Stimulated activated CD4-positive, alpha-beta T cell treated with anti-CD3 and anti-CD28 coated beads, TNF-alpha, amount 100 ng/mL, for 1 hour (primary cell): Measurements from ENCODE around the gene HDAC10.
"Not testable (repeated sequence)": the region's sequence is repeated elsewhere in the genome, so short reads cannot be mapped to it uniquely, and the experiment has no call there.

Source experiments
- DNase-seq, 3 donors: peaks; one replicate each; pipeline ENCODE4 v3.0.0-alpha.2; 2020; ENCODE audit warnings: low read depth in 3 of 3, low spot score in 1 of 3

HDAC10 gene

DNA sequence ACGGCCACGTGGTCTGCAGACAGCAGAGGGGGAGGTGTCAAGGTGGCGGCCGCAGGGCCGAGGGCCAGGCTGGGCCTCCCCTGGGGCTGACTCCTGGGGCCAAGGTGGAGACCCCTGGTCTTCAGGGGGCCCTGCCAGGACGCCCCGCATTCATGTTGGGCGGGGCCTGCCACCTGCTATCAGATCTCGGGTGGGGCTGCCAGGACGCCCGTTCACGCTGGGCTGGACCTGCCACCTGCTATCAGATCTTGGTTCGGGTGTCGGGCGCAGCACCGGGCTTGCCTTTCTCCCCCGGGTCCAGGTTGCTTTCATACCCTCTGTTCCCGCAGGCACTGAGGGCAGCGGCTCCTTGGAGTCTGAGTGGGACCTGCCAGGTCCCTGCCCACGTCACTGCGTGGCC is 35.2 kb upstream of the HDAC10 start:
- no peak for DNase-seq

DNA sequence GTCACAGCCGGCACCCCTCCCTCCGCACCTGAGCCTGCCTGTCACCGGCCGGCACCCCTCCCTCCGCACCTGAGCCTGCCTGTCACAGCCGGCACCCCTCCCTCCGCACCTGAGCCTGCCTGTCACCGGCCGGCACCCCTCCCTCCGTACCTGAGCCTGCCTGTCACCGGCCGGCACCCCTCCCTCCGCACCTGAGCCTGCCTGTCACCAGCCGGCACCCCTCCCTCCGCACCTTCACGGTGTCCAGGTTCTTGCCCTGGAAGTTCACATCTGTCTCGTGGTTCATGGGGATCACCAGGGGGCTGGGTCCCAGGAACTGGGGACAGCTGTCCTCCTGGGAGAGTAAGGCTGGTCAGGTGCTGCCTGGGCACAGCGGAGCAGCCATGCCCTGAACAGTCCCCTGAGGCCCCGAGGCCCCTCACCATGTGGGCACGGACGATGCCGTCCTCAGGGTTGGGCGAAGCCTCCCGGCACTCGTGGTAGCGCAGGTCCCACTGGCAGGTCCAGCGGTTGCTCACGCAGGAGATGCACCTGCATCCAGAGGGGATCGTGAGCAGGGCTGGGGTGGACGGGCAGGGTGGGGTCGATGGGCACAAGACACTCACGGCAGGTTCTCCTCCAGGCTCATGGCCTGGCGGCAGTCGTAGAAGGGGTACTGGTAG is 34.6 kb upstream of the HDAC10 start:
- DNase-seq = no peak

DNA sequence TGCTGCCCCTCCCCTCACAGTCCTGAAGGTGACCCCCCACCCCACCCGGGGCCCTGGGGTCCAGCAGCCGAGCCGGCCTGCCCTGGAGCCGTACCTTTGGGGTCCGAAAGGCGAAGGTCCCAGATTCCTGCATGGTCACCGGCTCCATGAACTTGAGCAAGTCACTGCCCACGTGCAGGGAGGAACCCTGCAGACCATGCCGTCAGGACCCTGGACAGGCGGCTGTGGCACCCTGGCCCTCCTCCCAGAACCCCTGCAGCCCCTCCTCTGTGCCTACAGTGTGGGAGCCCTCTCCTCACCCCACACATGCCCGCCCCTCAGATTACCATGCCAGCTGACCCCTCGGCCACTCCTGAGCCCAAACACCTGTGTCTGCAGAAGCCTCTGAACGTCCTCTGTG is 33.4 kb upstream of the HDAC10 start:
- DNase-seq = no peak

GRCh38 chr22:50283821-50284220 is 32.8 kb upstream of the HDAC10 start:
- DNase-seq = no peak

- no peak for DNase-seq
Observed at GRCh38 chr22:50282361-50283155, 31.5 kb upstream of the HDAC10 start.

GRCh38 chr22:50281957-50282356 is 30.9 kb upstream of the HDAC10 start:
- DNase-seq = no peak

DNA sequence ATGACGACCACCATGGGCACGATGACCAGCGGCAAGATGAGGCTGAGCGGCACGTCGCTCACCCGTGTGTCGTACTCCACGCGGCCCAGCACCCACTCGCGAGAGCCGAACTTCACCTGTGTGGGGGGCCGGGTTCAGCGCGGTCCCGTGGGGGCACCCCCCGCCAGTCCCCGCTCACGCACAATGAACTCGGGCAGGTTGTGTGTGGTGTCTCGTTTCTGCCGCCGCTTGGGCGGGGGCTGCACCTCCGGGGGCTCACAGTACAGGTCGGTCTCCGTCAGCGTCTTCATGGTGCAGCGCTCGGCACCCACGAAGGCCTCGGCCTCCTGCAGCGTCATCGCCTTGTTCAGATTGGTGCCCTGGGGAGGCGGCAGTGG is 30.3 kb upstream of the HDAC10 start:
- DNase-seq = no peak

DNA sequence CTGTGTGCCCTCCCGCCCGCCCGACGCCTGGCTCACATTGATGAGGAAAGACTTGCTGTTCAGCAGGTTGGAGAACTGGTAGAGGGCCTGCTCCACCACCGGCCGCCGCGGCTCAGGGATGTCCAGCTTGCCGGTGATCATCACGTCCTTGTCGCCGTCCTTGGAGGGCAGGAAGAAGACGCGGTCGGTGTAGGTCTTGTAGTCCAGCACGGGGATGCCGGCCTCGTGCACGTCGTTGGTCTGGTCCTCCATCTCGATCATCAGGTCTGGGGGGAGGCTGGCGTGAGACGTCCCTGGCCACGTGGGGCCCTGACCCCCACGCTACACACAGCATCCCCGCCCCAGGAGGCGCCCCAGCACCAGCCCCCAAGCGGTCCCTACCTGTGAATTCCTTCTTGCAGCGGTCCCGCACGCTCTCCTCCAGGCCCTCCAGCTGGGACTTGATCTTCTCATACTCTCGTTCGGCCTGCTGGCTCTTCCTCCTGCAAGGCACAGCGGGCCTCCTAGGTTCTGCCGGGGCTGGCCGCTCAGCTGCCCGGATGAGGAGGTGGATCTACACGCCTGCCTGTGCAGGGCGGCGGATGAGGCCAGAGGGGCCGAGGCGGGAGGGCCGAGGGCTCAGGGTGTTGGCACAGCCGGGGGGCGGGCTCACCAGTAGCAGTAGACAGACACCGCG is 29.8 kb upstream of the HDAC10 start:
- no peak for DNase-seq

DNA sequence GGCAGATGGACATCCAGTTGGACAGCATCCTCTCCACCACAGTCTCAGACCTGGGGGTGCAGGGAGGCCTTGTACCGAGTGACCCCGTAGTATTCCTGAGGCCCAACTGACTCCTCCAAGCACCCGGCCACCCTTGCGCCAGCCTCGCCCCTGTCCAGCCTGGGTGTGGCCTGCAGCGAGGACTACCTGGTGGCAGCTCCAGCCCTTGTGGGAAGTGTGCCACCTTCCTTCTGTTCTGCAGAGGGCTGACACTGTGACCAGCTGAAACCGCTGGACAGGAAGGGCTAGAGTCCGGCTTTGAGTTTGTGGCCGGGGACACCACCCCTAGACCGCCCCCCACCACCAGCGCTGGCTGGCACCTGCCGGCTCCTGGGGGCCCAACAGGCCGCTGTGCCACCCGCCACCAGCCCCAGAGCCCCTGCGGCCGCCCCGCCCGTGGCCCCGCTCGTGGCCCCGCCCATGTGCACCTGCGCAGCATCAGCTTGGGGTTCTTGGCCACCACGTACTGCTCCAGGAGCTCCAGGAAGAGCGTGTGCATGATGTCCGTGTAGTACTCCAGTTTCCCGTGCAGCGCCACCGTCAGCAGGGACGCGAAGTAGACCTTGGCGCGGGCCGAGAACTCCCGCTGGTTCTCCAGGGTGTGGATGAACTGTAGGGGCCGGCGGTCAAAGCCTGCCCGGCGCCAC is 29.1 kb upstream of the HDAC10 start:
- DNase-seq = no peak

- no peak for DNase-seq
Observed at GRCh38 chr22:50278956-50279619, 28.0 kb upstream of the HDAC10 start.

GRCh38 chr22:50278461-50278860 is 27.4 kb upstream of the HDAC10 start:
- no peak for DNase-seq

- no peak for DNase-seq
Observed at GRCh38 chr22:50277761-50278160, 26.7 kb upstream of the HDAC10 start.

- DNase-seq = no peak
Observed at GRCh38 chr22:50276143-50276542, 25.1 kb upstream of the HDAC10 start.

GRCh38 chr22:50275181-50276055 is 24.4 kb upstream of the HDAC10 start:
- no peak for DNase-seq

- no peak for DNase-seq
Observed at GRCh38 chr22:50274771-50275170, 23.7 kb upstream of the HDAC10 start.

DNA sequence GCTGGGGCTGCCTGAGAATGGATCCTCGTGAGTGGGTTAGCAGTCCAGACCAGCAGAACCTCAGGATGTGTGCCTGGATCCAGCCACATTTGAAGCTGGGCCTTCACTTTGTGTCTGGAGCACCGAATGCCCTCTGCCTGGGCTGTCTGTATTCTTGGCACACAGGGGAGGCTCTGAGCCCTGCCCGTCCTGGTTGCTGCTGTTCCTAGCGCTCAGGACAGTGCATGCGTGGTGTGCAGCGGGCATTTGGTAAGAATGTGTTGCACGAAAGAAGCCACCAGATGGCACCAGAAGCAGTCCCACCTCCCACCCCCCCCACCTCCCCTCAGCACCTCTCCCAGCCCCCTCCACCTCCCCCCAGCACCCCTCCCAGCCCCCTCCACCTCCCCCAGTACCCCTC is 23.2 kb upstream of the HDAC10 start:
- DNase-seq = no peak

DNA sequence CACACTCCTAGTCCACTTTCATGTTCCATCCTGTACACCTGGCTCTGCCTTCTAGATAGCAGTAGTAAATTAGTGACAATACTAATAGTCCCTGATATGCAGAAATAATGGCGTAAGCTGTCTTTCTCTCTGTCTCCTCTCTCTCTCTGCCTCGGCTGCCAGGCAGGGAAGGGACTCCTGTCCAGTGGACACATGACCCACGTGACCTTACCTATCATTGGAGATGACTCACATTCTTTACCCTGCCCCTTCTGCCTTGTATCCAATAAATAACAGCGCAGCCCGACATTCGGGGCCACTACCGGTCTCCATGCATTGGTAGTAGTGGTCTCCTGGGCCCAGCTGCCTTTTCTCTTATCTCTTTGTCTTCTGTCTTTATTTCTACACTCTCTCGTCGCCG is 22.7 kb upstream of the HDAC10 start:
- DNase-seq = not testable (repeated sequence)

DNA sequence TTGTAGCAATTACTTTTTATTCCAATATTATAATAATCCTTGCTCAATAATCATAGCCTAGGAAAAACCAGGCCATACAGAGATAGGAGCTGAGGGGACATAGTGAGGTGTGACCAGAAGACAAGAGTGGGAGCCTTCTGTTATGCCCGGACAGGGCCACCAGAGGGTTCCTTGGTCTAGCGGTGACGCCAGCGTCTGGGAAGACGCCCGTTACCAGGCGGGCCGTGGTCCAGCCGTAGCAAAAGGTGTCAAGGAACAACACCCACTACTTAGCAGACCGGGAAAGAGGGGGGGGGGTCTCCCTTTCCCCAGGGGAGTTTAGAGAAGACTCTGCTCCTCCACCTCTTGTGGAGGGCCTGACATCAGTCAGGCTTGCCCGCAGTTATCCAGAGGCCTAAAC is 22.3 kb upstream of the HDAC10 start:
- DNase-seq = not testable (repeated sequence)

DNA sequence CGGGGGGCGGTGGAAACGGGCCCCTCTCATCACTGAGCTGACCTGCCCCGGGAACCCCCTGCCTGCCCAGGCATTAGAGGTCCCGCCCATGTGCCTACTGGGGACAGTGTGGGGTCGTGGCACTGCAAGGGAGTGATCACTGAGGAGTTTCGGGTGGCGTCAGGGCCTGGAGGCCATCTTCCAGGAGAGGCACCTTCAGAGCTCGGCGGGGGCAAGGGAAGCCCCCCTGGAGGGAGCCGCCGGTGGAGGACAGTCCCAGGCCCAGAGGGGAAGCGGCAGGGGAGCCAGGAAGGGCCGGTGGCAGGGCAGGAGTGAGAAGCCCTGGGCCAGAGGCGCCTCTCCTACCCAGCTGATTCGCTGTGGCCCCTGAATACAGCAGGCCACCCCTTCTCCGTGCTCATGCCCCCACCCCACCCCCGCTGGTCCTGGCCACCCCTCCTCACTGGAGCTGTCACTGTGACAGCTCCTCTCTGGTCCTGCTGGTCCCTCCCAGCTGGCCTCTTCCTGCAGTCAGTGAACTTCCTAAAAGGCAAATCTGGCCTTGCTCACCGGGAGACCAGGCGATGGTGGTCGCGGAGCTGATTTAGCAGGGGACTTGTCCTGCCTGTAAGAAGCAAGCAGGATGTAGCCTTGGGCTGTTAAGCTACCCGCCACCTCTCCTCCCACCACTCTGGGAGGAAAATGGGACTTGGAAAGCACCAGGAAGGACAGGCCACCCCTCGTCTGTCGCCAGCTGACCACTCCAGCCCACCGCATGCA is 21.2 kb upstream of the HDAC10 start:
- no peak for DNase-seq
